CD4-positive, alpha-beta T cell treated with Interleukin-15 for 1 hour (primary cell): ENCODE data around the gene APBB3.

Experiments used
- DNase-seq: peaks from one replicate; pipeline ENCODE4 v3.0.0-alpha.2; 2020

Gene APBB3

GRCh38 chr5:140574165-140574564 is 9.8 kb upstream of the APBB3 start:
- no peak for DNase-seq

DNA sequence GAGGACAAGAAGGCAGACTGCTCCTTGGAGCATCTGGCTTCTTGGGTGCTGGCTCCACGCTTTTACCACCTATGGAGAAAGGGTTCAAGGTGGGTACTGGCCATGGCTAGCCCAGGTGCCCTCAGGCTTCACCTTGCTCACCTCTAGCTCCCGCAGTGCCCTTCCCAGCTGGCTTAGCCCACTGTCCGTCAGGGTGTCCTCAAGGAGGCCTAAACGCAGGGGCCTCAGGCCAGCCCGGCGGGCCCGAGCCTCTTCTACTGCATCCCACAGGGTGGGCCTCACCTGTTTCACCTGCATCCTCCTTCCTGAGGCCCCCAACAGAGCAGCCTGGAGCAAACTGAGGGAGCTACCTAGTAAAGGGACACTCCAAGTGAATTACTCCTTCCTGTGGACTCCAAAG is 9.3 kb upstream of the APBB3 start:
- no peak for DNase-seq

DNA sequence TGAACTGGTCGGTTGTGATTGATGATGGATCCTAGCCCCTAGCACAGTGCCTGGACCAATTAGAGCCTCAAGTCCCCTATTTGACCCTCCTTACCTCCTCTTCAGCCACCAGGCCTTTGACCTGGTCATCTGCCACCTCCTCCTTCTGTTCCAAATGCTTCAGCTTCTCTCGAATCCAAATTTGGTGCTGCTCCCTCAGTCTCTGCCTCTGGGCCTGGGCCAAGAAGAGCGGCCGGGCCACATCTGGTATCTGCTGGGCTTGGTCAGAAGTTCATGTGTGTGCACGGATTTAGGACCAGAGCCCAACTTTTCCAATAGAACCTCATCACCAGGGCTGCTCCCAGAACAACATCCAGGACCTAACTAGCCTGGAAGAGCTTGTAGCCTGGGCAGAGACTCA is 6.7 kb upstream of the APBB3 start:
- no peak for DNase-seq

DNA sequence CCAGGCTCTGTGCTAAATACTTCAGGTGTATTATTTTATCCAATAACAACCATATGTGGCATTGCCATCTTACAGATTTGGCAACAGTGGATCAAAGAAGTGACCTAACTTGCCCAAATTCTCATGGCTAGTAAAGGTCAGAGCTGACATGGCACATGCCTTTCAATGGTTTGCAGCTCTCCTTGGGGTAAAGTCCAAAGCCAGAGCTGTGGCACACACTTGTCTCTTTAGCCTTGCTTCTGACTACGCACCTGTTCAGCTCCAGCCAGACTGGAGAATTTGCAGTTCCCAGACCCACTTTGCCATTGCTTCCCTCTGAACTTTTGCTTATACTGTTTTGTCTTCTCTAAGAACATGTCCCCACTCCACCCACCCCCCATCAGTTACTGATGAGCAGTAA is 6.1 kb upstream of the APBB3 start:
- DNase-seq: no peak

GRCh38 chr5:140570058-140570457 is 5.7 kb upstream of the APBB3 start:
- no peak for DNase-seq

GRCh38 chr5:140569197-140569596 is 4.8 kb upstream of the APBB3 start:
- DNase-seq: no peak

DNA sequence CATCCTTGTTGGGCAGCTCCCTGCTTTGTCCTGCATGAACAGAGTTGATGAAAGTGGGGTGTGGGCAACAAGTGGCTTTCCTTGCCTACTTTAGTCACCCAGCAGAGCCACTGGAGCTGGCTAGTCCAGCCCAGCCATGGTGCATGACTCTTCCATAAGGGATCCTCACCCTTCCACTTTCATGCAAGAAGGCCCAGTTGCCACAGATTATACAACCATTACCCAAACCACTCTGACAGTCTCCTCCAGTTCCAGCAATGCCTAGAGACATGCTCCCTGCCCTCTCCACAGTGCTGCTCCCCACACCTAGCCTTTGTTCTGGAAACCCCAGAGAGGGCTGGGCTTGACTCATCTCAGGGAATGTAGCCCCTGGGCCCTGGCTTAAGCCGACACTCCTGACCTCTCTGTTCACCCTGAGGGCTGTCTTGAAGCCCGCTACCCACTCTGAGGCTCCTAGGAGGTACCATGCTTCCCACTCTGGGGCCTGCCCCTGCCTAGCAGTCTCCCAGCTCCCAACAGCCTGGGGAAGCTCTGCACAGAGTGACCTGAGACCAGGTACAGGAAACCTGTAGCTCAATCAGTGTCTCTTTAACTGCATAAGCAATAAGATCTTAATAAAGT is 4.2 kb upstream of the APBB3 start:
- DNase-seq: no peak

GRCh38 chr5:140567871-140568270 is 3.5 kb upstream of the APBB3 start:
- DNase-seq: no peak

GRCh38 chr5:140567136-140567818 is 2.9 kb upstream of the APBB3 start:
- DNase-seq: no peak

DNA sequence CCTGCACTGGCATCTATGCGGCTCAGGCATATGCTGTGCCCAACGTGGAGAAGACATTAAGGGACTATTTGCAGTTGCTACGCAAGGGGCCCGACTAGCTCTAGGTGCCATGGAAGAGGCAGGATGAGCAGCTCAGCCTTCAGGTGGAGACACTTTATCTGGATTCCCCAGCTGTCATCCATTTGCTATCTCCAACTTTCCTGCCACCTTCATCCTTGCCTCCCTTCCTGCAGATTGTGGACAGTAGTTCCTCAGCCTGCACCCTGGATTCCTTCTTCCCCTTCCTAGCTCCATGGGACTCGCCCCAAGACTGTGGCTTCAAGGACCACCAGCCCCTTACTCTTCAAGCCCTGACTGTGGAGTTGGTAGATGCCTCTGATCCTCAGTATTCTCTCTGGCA is 2.3 kb upstream of the APBB3 start:
- DNase-seq: no peak

GRCh38 chr5:140565780-140566095 is 1.3 kb upstream of the APBB3 start:
- DNase-seq: no peak

- DNase-seq: no peak
Observed at GRCh38 chr5:140565024-140565779, 804 bp upstream of the APBB3 start.

- DNase-seq: no peak
Observed at GRCh38 chr5:140563596-140563995, 802 bp downstream of the APBB3 start.

DNA sequence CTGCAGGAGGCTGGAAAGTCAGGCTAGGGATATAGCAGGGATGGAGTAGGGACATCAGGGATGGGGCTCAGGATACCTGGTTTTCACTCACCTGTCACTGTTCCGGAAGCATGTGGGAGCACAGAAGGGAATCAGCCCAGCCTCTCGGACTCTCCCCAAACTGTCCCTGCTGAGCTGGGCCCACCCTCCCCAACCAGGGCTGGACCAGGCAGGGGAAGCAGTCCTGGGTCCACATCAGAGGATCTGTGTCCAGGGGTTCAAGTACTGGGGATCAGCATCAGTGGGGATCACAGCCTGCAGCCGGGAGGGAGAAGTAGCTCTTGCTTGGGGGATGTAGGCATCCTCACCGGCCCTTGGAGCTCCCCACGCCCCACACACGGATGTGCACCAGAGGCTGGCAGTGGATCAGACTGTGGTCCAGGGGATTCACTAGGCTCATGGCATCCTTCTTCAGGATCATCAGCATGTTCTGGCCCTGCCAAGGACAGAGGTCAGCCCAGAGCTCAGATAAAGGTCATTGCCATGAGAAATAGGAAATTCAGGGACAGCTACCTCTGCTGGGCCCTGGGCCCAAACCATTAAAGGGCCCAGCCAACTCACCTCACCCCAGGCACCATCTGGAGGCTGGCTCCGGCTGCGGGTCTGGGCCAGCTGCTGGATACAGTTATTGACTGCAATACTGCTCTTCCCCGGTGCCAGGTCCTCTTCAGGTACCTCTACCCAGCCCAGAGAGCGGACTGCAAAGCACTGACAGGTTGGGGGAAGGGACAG is 2.5 kb downstream of the APBB3 start:
- no peak for DNase-seq

DNA sequence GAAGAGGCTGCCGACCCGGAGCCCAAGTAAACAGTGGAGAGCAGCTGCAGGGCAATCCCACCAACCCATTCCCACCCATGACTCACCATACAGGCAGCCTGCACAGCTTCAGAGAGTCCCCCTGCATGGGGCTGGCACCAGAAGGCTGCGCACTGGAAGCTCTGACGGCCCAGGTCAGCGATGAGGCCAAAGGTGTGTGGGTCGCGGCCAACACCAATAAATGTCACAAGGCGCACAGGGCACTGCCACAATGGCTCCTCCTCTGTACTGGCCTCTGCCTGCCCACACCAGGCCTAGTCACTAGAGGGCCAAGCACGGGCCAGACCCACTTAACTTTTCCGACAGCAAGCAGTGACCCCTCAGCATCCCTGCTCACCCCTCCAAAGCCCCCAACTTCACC is 4.2 kb downstream of the APBB3 start:
- DNase-seq: no peak

- no peak for DNase-seq
Observed at GRCh38 chr5:140558542-140558941, 5.9 kb downstream of the APBB3 start.

DNA sequence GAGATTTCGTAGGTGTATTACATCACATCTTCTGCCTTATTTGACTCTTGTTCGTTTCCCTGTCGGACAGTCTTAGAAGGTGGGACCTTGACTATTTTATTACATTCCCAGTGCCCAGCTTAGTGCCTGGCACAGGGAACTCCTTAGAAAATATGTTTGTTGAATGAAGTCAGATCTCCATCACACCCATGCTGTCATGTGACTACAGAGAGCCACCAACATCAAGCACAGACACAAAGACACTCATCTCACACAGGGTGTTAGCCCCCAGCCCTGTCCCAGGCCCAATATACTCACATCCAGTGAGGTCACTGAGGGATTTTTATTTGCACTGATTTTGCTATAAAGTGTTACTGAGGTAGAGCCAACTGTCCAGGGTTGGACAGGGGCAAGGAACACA is 6.4 kb downstream of the APBB3 start:
- no peak for DNase-seq

- DNase-seq: peak; percentile 89
Observed at GRCh38 chr5:140557136-140557805, 7.1 kb downstream of the APBB3 start, which contains the start of gene SRA1. Gene SRA1 (minus strand): TSS chr5:140557473. CDS start chr5:140557452, 21 bp downstream.

- peak; percentile 33 for DNase-seq
Observed at GRCh38 chr5:140556438-140556837, 8.0 kb downstream of the APBB3 start.

DNA sequence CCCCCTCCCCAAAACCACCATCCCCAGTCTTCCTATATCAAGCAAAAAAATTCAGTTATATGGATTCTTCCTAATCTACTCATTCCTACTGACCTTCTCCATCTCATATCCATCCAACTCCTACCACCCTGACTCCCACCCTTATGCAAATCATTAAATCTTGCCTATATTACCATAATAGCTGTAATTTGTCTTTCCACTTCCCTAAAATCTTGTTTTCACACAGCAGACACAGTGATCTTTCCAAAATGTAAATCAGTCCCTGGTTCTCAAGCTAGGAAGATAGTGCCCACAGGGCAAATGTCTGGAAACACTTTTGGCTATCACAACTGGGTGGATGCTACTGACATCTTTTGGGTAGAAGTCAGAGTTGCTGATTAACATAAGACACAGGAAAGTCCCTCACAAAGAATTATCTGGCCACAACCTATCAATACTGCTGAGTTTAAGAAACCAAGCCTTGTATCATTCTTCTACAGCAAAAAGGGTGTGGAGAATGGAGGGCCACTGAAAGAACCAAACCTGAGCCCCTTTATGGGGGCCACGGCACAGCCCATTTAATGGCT is 8.6 kb downstream of the APBB3 start:
- DNase-seq: no peak

DNA sequence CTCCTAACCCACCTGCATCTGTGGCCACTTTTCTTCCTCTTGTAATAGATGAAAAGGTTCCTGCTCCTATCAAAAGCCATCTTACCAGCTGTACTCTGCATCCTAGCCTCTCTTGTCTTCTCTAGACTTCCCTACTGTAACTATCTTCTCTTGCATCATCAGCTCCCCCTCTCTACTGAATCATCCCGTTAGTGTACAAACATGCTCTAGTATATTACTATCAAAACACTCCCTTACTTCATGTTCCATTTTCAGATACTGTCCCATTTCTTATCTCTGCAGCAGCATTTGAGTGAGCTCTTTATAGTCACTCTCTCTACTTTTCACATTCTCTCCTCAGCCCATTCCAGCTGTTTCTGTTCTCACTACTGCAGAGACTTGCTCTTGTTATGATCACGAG is 9.9 kb downstream of the APBB3 start:
- DNase-seq: no peak

- no peak for DNase-seq
Observed at GRCh38 chr5:140553657-140554056, 10.7 kb downstream of the APBB3 start.

- no peak for DNase-seq
Observed at GRCh38 chr5:140551872-140552271, 12.5 kb downstream of the APBB3 start.
